ENCODE results near the gene TMEM168.
"Not testable (repeated sequence)": the region's sequence is repeated elsewhere in the genome, so short reads cannot be mapped to it uniquely, and the experiment has no call there.

TMEM168 gene

DNA sequence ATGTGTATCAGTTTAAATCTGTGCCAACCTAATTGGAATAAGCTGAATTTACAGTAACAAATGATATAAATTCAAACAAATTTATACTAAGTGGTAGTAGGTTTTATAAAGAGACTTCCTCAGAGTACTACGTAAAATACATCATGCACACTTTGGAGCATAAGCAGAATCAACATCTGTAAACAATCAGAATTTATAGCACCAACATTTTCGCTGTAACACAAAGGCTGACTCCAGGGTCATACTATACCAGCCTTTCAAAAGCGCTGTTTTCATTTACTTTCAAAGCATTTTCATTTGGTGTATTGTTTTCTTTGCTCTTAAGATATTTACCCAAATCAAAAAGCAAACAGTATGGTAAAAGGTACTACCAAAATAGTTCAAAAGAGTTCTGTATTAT, 29.3 kb upstream of the TMEM168 start:
- no peak for DNase-seq (ENCODE audit: low spot score)
- in situ Hi-C loops (cut with MboI; ENCODE audit: low pct_unique_long_range_greater_than_20kb, low sequenced_read_pairs, unreplicated experiment) = no loop called here
- TF ChIP-seq, protein P1, sequence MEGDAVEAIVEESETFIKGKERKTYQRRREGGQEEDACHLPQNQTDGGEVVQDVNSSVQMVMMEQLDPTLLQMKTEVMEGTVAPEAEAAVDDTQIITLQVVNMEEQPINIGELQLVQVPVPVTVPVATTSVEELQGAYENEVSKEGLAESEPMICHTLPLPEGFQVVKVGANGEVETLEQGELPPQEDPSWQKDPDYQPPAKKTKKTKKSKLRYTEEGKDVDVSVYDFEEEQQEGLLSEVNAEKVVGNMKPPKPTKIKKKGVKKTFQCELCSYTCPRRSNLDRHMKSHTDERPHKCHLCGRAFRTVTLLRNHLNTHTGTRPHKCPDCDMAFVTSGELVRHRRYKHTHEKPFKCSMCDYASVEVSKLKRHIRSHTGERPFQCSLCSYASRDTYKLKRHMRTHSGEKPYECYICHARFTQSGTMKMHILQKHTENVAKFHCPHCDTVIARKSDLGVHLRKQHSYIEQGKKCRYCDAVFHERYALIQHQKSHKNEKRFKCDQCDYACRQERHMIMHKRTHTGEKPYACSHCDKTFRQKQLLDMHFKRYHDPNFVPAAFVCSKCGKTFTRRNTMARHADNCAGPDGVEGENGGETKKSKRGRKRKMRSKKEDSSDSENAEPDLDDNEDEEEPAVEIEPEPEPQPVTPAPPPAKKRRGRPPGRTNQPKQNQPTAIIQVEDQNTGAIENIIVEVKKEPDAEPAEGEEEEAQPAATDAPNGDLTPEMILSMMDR (IDR thresholded peaks at IDR 0.05; ENCODE audit: extremely low read depth, insufficient read depth, missing control alignments) = no peak

DNA sequence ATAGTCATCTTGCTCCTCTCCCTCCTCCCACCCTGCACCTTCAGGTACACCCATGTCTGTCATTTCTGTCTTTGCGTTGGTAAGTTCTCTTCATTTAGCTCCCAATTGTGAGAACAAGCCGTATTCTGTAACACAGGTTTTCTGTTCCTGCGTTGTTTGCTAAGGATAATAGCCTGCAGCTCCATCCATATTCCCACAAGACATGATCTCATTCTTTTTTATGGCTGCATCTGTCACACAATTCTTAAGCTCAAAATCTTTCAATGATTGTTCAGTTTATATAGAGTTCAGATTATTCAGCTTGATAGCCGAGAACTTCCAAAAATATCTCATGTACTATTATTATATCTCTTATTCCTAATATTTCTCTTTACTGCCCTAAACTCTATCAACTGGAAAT, 16.0 kb upstream of the TMEM168 start:
- no peak for DNase-seq (ENCODE audit: low spot score)
- in situ Hi-C loops (cut with MboI; ENCODE audit: low pct_unique_long_range_greater_than_20kb, low sequenced_read_pairs, unreplicated experiment) = no loop called here
- TF ChIP-seq, protein P1 (IDR thresholded peaks at IDR 0.05; ENCODE audit: extremely low read depth, insufficient read depth, missing control alignments) = no peak

DNA sequence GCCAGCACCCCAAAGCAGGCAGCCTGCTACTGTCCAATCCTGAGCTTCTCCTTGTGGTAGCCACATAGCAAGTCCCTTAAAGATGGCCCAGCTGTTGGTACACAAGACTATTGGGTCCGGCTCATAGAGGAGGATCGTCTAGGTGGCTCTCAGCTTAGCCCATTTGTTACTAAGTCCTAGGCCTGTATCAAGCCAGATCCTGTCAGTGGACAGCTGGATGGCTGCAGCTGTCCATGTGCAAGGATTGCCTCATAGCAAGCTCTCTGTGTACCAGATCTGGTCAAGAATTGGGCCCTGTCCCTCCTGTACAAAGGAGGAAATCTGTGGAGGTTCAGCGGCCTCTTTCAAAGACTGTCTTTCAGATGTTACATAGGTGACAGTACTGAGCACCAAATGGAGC, 12.2 kb upstream of the TMEM168 start:
- in situ Hi-C loops (cut with MboI; ENCODE audit: low pct_unique_long_range_greater_than_20kb, low sequenced_read_pairs, unreplicated experiment) = no loop called here
- TF ChIP-seq, protein P1 (IDR thresholded peaks at IDR 0.05; ENCODE audit: extremely low read depth, insufficient read depth, missing control alignments) = no peak
- DNase-seq (ENCODE audit: low spot score) = no peak

DNA sequence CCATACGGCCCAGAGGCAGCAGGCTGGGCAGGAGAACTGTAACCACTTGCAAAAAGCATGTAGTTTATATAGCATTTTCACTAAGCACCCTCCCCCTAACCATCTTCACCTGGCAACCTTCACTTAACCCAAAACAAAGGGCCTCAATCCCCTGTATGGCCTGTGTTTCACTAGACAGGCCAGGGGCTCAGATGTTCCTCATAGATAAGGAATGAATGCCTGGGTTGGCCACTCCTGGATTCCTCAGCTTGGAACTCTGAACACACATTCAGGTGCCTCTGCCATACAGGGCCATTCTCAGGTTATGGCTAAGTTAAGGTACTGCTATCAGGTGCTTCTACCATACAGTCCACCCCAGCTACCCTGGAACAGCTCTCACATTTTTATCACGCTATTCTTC, 10.3 kb upstream of the TMEM168 start:
- DNase-seq (ENCODE audit: low spot score) = no peak
- in situ Hi-C loops (cut with MboI; ENCODE audit: low pct_unique_long_range_greater_than_20kb, low sequenced_read_pairs, unreplicated experiment) = no loop called here
- TF ChIP-seq, protein P1 (IDR thresholded peaks at IDR 0.05; ENCODE audit: extremely low read depth, insufficient read depth, missing control alignments) = no peak

DNA sequence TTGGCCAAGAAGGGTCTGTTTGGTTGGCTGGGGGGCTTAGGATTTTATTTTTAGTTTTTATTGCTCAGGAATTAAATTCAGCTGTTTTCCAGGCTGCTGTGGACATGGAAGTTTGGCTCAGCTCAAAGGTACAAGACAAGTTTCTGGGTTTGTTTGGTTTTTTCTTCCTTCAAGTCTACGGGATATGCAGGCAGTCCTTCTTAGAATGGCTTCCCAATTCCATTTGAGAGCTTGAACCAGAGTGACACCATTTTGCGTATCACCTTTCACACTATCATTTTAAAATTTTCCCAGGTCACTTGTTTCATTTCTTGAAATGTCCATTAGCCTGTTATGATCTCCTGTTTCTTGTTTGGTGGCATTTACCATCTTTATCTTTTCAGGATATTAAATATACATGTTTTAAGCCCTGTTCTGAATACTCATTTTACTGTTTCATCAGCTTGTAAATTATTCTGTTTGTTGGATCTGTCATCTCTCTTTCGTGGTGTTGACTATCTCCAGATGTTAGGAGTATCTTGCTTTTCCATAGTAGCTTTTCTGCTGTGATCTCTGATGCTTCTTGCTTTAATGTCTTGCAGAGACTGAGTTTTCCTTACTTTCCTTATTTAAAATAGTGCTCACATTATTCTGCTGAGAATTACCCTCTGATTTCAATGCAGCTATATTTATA, 9.4 kb upstream of the TMEM168 start:
- TF ChIP-seq, protein P1 (IDR thresholded peaks at IDR 0.05; ENCODE audit: extremely low read depth, insufficient read depth, missing control alignments) = no peak
- DNase-seq (ENCODE audit: low spot score) = no peak
- in situ Hi-C loops (cut with MboI; ENCODE audit: low pct_unique_long_range_greater_than_20kb, low sequenced_read_pairs, unreplicated experiment) = no loop called here

DNA sequence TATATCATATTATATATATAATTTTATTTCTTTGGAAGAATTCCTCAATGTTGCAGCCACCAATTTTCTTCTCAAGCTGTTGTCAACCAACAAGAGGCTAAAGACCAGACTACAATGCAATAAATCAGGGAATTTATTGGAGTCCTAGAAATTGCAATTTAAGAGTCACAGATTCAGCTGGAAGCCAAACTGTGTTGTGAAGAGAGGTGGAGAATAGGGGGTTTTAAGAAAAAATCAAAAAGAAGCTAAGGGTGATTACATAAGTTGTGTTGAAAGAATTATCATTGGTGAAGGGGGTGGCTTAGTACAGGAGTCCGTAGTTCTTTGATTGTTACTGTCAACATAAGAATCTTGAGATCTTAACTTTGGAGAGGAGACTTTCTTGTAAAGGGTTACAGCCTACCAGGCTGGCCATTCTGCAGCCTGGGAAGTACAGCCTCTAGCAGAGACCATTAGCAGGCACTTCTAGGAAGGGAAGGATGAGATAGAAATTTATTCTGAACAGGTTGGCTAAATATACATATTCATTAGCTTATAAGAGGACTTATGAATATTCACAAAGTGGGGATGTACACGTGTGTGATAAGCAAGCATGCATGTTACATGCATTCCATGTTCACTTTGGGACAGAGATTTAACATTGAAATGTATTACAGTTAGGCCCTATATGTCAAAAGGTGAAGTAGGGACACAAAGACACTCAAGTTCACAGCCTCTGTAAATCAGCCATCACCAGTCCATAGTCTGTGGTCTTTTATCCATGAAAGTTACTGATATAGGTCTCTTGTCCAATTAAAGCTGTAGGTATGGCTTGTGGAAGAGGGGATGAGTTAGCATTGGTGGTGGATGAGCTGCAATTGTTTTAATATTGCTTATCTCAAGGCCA, 8.3 kb upstream of the TMEM168 start:
- in situ Hi-C loops (cut with MboI; ENCODE audit: low pct_unique_long_range_greater_than_20kb, low sequenced_read_pairs, unreplicated experiment) = no loop called here
- DNase-seq (ENCODE audit: low spot score) = no peak
- TF ChIP-seq, protein P1 (IDR thresholded peaks at IDR 0.05; ENCODE audit: extremely low read depth, insufficient read depth, missing control alignments) = no peak

DNA sequence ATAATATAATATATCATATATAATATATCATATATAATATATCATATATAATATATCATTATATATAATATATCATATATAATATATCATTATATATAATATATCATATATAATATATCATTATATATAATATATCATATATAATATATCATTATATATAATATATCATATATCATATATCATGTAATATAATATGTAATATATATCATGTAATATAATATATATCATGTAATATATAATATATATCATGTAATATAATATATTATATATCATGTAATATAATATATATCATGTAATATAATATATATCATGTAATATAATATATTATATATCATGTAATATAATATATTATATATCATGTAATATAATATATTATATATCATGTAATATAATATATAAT, 6.4 kb upstream of the TMEM168 start:
- DNase-seq (ENCODE audit: low spot score); in situ Hi-C loops (cut with MboI; ENCODE audit: low pct_unique_long_range_greater_than_20kb, low sequenced_read_pairs, unreplicated experiment): not testable (repeated sequence)
